Measurements from ENCODE around the gene GALNT2. TPM values are rescaled to one million over a fixed set of nuclear protein-coding genes. Genes with fewer than 3 reads are reported as not detected.

GALNT2 gene
- total RNA-seq, 2 donors from 2014 or later = 29.9 to 39.5 TPM

DNA sequence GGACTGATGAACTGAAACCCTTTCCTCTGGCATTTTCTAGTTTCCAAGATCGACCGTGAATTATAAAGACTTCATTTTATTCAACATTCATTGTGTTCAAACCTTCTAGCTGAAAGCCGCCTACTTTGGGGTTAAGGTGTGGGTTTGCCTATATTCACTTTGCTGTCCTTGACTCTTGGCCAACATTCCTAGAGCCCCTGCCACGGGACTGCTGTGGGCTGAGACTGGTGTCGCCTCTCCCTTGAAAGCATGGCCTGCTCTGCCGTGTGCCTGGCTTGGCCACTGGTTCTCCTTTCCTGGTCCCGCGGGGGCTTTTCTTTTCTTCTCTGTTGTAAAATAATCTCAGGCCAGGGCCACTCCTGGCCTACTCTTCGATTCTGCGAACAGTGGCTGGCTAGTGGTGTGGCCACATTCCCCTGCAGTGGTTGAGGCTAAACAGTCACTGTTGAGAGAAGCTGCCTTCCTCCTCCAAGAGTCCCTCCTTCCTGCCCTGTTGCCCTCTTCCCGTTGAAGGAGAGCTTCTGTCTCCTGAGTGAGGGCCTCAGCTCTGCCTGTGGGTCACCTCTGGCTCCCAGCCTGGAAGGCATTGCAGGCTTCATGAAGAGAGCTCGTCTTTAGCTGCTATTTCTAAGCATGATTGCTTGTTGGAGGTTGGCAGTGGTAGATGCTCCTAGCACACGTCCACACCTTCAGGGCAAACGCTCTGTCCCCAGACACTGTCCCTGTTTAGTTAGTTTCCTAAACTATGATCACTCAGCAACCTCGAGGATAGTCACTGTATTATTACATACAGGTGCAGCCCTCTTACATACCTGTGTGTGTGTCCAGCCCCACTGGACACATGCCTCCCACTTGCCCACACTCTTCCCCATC is 80.5 kb downstream of the GALNT2 start:
- H3K36me3 ChIP-seq = no peaks in the 10 kb centered on the region
- no peak overlapping the region for H3K4me3 ChIP-seq
- TF ChIP-seq, protein P1, sequence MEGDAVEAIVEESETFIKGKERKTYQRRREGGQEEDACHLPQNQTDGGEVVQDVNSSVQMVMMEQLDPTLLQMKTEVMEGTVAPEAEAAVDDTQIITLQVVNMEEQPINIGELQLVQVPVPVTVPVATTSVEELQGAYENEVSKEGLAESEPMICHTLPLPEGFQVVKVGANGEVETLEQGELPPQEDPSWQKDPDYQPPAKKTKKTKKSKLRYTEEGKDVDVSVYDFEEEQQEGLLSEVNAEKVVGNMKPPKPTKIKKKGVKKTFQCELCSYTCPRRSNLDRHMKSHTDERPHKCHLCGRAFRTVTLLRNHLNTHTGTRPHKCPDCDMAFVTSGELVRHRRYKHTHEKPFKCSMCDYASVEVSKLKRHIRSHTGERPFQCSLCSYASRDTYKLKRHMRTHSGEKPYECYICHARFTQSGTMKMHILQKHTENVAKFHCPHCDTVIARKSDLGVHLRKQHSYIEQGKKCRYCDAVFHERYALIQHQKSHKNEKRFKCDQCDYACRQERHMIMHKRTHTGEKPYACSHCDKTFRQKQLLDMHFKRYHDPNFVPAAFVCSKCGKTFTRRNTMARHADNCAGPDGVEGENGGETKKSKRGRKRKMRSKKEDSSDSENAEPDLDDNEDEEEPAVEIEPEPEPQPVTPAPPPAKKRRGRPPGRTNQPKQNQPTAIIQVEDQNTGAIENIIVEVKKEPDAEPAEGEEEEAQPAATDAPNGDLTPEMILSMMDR (IDR thresholded peaks at IDR 0.05) = no peak
- peaks cover 0 to 69% of the 10 kb centered on the region in 2 donors for H3K4me1 ChIP-seq
- H3K27me3 ChIP-seq = no peaks in the 10 kb centered on the region
- no peak for DNase-seq (ENCODE audit: low spot score)
- no peaks in the 10 kb centered on the region for H3K9me3 ChIP-seq
- peak overlapping the region; percentile 32 to 51 for H3K27ac ChIP-seq

DNA sequence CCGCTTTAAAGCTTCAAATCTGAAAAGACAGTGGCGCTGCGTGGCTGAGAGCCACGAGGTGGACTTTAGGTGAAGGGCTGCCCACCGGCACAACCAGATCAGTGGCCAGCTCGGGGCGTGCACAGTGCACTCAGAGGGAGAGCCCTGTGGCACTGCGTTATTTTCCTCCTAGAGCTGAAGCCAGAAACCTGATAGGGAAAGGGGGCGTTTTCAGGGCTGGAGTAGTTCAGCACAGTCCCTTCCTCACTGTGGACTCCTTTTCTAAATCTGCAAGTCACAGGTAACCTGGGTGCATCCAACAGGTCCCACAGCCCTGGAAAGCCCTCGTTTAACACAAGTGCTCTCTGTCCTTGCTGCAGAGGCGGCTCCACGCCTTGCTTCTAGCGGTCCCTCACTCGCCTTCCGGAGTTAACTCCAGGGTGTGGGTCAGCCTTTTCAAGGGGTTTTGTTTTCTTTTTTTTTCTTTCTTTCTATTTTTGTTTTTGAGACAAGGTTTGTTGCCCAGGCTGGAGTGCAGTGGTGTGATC is 81.2 kb downstream of the GALNT2 start:
- Histone ChIP-seq H3K9me3 (no peaks in the 10 kb centered on the region), H3K4me1 (peaks cover 0 to 69% of the 10 kb centered on the region in 2 donors), H3K36me3 (no peaks in the 10 kb centered on the region), H3K27me3 (no peaks in the 10 kb centered on the region), H3K4me3 (no peak overlapping the region), H3K27ac (no peak overlapping the region)
- TF ChIP-seq, protein P1 (IDR thresholded peaks at IDR 0.05) = no peak
- no peak for DNase-seq (ENCODE audit: low spot score)

GRCh38 chr1:230148768-230149469 is 81.9 kb downstream of the GALNT2 start:
- no peak overlapping the region for H3K4me3 ChIP-seq
- no peak for DNase-seq (ENCODE audit: low spot score)
- no peaks in the 10 kb centered on the region for H3K9me3 ChIP-seq
- H3K27ac ChIP-seq = no peak overlapping the region
- no peaks in the 10 kb centered on the region for H3K36me3 ChIP-seq
- TF ChIP-seq, protein P1 (IDR thresholded peaks at IDR 0.05) = no peak
- H3K27me3 ChIP-seq = no peaks in the 10 kb centered on the region
- peaks cover 0 to 69% of the 10 kb centered on the region in 2 donors for H3K4me1 ChIP-seq

- no peak for DNase-seq (ENCODE audit: low spot score)
- Histone ChIP-seq H3K4me1 (peaks cover 0 to 69% of the 10 kb centered on the region in 2 donors), H3K36me3 (no peaks in the 10 kb centered on the region), H3K9me3 (no peaks in the 10 kb centered on the region), H3K27ac (no peak overlapping the region), H3K27me3 (no peaks in the 10 kb centered on the region), H3K4me3 (no peak overlapping the region)
- TF ChIP-seq, protein P1 (IDR thresholded peaks at IDR 0.05) = no peak
Measured at GRCh38 chr1:230149751-230150584, 82.9 kb downstream of the GALNT2 start.

DNA sequence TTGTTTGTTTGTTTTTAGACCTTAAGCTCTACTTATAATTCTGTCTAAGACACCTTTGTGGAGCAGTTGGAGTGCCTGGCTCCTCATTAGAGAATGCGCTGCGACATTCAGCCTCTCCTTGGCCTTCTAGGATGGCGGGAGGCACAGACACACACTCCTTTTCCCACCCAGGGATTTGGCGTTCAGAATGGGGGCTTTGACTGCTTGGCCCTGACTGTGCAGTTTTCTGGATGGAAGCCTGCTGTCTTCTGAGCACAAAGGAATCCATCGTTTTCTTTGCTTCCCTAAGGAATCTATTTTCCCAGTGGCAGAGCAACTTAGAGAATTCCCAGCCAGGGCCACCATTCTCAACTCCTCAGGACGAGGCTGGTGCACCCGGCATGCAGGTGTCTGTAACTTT is 83.6 kb downstream of the GALNT2 start:
- Histone ChIP-seq H3K4me3 (no peak overlapping the region), H3K27me3 (no peaks in the 10 kb centered on the region), H3K36me3 (no peaks in the 10 kb centered on the region), H3K9me3 (no peaks in the 10 kb centered on the region), H3K27ac (no peak overlapping the region), H3K4me1 (peaks cover 0 to 69% of the 10 kb centered on the region in 2 donors)
- DNase-seq (ENCODE audit: low spot score) = no peak
- TF ChIP-seq, protein P1 (IDR thresholded peaks at IDR 0.05) = no peak
